Activated CD4-positive, alpha-beta T cell treated with anti-CD3 and anti-CD28 coated beads, Interleukin-2, amount 10 ng/mL, durations not matched to agents 24 days and 14 days (primary cell): ENCODE measurements around the gene MAST4. TPM values are rescaled to one million over a fixed set of nuclear protein-coding genes. Genes with fewer than 3 reads are reported as not detected.
A peak's percentile ranks its signal among the peaks of the same experiment; 100 is the strongest.

ENCODE experiments used
- DNase-seq: peaks from one replicate; pipeline ENCODE4 v3.0.0; 2022
- H3K27ac Mint-ChIP-seq: one replicate; pipeline ENCODE4 v1.8.0; 2022; ENCODE audit warnings: mild to moderate bottlenecking, mixed read lengths
- H3K27me3 Mint-ChIP-seq: one replicate; pipeline ENCODE4 v1.8.0; 2022; ENCODE audit warnings: mixed read lengths
- H3K36me3 Mint-ChIP-seq: one replicate; pipeline ENCODE4 v1.8.0; 2022; ENCODE audit warnings: low read depth, mild to moderate bottlenecking, mixed read lengths
- H3K4me1 Mint-ChIP-seq: one replicate; pipeline ENCODE4 v1.8.0; 2021; ENCODE audit warnings: mixed read lengths
- H3K4me3 Mint-ChIP-seq: one replicate; pipeline ENCODE4 v1.8.0; 2022; ENCODE audit warnings: mild to moderate bottlenecking, moderate library complexity, mixed read lengths
- H3K9me3 Mint-ChIP-seq: one replicate; pipeline ENCODE4 v1.8.0; 2021; ENCODE audit warnings: mixed read lengths
- intact Hi-C: fragments of 100-400 bp; cut with micrococcal nuclease; formaldehyde crosslinking; loops from one replicate; pipeline ENCODE4 v1.15.1; 2023
- total RNA-seq: library from RNA; stranded (reverse); gene quantifications from 2 replicates; pipeline ENCODE4 v1.2.3, GENCODE V29; 2022

MAST4 gene
- total RNA-seq, 1 donor from 2014 or later: 16.1 TPM

DNA sequence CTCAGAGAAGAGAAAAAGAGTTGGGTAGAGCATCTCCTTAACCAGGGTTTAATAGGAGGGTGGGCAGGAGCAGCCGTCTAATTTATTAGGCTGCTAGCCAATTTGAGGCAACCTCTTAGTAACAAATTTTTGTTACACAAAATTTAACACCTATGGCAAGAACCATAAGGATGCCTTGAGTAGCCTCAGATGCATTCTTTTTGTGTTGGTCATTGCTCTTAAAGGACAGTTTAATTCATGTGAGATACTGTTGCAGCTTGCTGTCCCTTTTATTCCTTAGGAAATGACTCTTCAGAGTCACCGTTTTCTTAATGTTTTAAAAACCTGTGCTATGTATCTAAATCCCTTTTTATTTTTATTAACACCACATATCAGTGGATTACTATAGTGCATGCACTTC is 255.1 kb downstream of the MAST4 start:
- no peak for DNase-seq
- intact Hi-C loops: no loop called here
- Mint-ChIP-seq H3K27me3 (no peaks in the 10 kb centered on the region), H3K9me3 (no peaks in the 10 kb centered on the region), H3K4me3 (no peak overlapping the region), H3K36me3 (peaks cover 7% of the 10 kb centered on the region), H3K27ac (no peak overlapping the region), H3K4me1 (peaks cover 28% of the 10 kb centered on the region)

GRCh38 chr5:66854416-66854815 is 258.2 kb downstream of the MAST4 start:
- Mint-ChIP-seq H3K4me1 (peaks cover 31% of the 10 kb centered on the region), H3K27ac (no peak overlapping the region), H3K9me3 (no peaks in the 10 kb centered on the region), H3K27me3 (no peaks in the 10 kb centered on the region), H3K4me3 (no peak overlapping the region), H3K36me3 (peaks cover 5% of the 10 kb centered on the region)
- DNase-seq: no peak
- intact Hi-C loops: no loop called here

- H3K27me3 Mint-ChIP-seq: peaks cover 2% of the 10 kb centered on the region
- intact Hi-C loops: loop anchor here (2.0 kb wide), 1 partner anchor 13 kb away; no protein-coding TSS in a partner anchor
- peaks cover 27% of the 10 kb centered on the region for H3K4me1 Mint-ChIP-seq
- no peak overlapping the region for H3K4me3 Mint-ChIP-seq
- no peak for DNase-seq
- peaks cover 5% of the 10 kb centered on the region for H3K36me3 Mint-ChIP-seq
- no peaks in the 10 kb centered on the region for H3K9me3 Mint-ChIP-seq
- H3K27ac Mint-ChIP-seq: no peak overlapping the region
Observed at GRCh38 chr5:66856041-66856805, 260.0 kb downstream of the MAST4 start.

GRCh38 chr5:66859526-66859925 is 263.3 kb downstream of the MAST4 start:
- peaks cover 43% of the 10 kb centered on the region for H3K4me1 Mint-ChIP-seq
- no peak for DNase-seq
- no peak overlapping the region for H3K4me3 Mint-ChIP-seq
- no peaks in the 10 kb centered on the region for H3K9me3 Mint-ChIP-seq
- intact Hi-C loops: no loop called here
- peaks cover 5% of the 10 kb centered on the region for H3K36me3 Mint-ChIP-seq
- peaks cover 4% of the 10 kb centered on the region for H3K27me3 Mint-ChIP-seq
- no peak overlapping the region for H3K27ac Mint-ChIP-seq

- no peaks in the 10 kb centered on the region for H3K9me3 Mint-ChIP-seq
- H3K4me3 Mint-ChIP-seq: no peak overlapping the region
- intact Hi-C loops: no loop called here
- DNase-seq: no peak
- no peak overlapping the region for H3K27ac Mint-ChIP-seq
- H3K36me3 Mint-ChIP-seq: peaks cover 3% of the 10 kb centered on the region
- peaks cover 4% of the 10 kb centered on the region for H3K27me3 Mint-ChIP-seq
- H3K4me1 Mint-ChIP-seq: peaks cover 41% of the 10 kb centered on the region
Observed at GRCh38 chr5:66860199-66860975, 264.2 kb downstream of the MAST4 start.

DNA sequence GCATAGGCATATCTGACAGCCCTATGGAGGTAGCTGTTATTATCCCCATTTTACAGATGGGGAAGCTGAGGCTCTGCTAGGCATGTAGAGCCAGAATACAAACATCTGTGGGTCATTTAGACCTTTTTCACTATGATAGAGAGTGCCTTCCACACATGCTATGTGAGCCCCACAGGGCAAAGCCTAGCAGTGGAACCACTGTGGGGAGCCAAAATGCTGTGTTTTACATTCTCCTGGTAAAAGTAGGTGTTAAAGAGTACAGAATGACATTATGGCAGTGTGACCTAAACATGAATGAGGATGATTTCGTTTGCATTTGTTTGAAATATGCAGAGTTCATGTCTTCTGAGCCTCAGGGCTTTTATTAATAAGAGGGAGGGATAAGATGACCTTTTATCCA is 265.2 kb downstream of the MAST4 start:
- H3K27me3 Mint-ChIP-seq: peaks cover 4% of the 10 kb centered on the region
- no peaks in the 10 kb centered on the region for H3K9me3 Mint-ChIP-seq
- no peak overlapping the region for H3K4me3 Mint-ChIP-seq
- peaks cover 35% of the 10 kb centered on the region for H3K4me1 Mint-ChIP-seq
- peaks cover 3% of the 10 kb centered on the region for H3K36me3 Mint-ChIP-seq
- H3K27ac Mint-ChIP-seq: no peak overlapping the region
- intact Hi-C loops: no loop called here
- no peak for DNase-seq

GRCh38 chr5:66862020-66862419 is 265.8 kb downstream of the MAST4 start:
- intact Hi-C loops: no loop called here
- no peak overlapping the region for H3K4me3 Mint-ChIP-seq
- H3K27me3 Mint-ChIP-seq: peaks cover 4% of the 10 kb centered on the region
- no peaks in the 10 kb centered on the region for H3K9me3 Mint-ChIP-seq
- DNase-seq: no peak
- H3K4me1 Mint-ChIP-seq: peaks cover 33% of the 10 kb centered on the region
- peaks cover 3% of the 10 kb centered on the region for H3K36me3 Mint-ChIP-seq
- no peak overlapping the region for H3K27ac Mint-ChIP-seq

GRCh38 chr5:66863243-66864170 is 267.3 kb downstream of the MAST4 start:
- peaks cover 3% of the 10 kb centered on the region for H3K36me3 Mint-ChIP-seq
- H3K4me1 Mint-ChIP-seq: peaks cover 32% of the 10 kb centered on the region
- H3K9me3 Mint-ChIP-seq: no peaks in the 10 kb centered on the region
- H3K4me3 Mint-ChIP-seq: no peak overlapping the region
- peaks cover 4% of the 10 kb centered on the region for H3K27me3 Mint-ChIP-seq
- no peak for DNase-seq
- intact Hi-C loops: loop anchor here (1.0 kb wide), 2 partner anchors 49 to 556 kb away; no protein-coding TSS in a partner anchor
- no peak overlapping the region for H3K27ac Mint-ChIP-seq

DNA sequence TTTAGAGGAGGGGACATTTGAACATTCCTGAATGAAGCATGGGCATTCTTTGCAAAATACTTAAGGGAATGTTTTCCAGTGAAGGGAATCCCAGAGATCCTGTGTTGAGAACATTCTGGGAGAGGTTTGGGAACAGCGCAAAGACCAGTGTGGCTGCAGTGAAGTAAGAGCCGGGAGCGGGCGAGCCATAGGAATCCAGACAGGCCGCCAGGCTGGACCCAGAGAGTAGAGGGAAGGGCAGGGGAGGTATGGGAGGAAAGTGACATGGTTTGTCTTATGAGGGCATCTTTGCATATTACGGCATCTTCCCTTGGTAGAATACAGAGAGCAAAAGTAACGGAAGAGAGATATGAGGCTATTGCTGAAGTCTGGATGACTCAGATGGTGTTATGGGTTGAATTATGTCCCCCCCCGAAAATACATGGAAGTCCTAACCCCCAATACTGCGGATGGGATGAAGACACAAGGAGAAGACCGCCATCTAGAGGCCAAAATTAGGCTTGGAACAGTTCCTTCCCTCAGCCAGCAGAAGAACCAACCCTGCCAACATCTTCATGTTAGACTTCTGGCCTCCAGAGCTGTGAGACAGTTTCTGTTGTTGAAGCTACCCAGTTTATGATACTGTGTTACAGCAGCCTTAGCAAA is 268.2 kb downstream of the MAST4 start:
- H3K4me3 Mint-ChIP-seq: no peak overlapping the region
- H3K9me3 Mint-ChIP-seq: no peaks in the 10 kb centered on the region
- DNase-seq: peak; percentile 79
- H3K27me3 Mint-ChIP-seq: peaks cover 6% of the 10 kb centered on the region
- peaks cover 30% of the 10 kb centered on the region for H3K4me1 Mint-ChIP-seq
- intact Hi-C loops: loop anchor here (1.0 kb wide), 2 partner anchors 50 to 557 kb away; no protein-coding TSS in a partner anchor
- H3K27ac Mint-ChIP-seq: peak overlapping the region; percentile 3
- H3K36me3 Mint-ChIP-seq: peaks cover 3% of the 10 kb centered on the region

GRCh38 chr5:66867618-66868322 is 271.6 kb downstream of the MAST4 start:
- intact Hi-C loops: no loop called here
- Mint-ChIP-seq H3K36me3 (peaks cover 4% of the 10 kb centered on the region), H3K9me3 (no peaks in the 10 kb centered on the region), H3K27me3 (peaks cover 2% of the 10 kb centered on the region), H3K4me1 (peaks cover 14% of the 10 kb centered on the region), H3K4me3 (no peak overlapping the region), H3K27ac (no peak overlapping the region)
- DNase-seq: no peak

- H3K9me3 Mint-ChIP-seq: no peaks in the 10 kb centered on the region
- H3K4me3 Mint-ChIP-seq: no peak overlapping the region
- H3K27me3 Mint-ChIP-seq: peaks cover 2% of the 10 kb centered on the region
Observed at GRCh38 chr5:66869347-66869746, 273.2 kb downstream of the MAST4 start.

DNA sequence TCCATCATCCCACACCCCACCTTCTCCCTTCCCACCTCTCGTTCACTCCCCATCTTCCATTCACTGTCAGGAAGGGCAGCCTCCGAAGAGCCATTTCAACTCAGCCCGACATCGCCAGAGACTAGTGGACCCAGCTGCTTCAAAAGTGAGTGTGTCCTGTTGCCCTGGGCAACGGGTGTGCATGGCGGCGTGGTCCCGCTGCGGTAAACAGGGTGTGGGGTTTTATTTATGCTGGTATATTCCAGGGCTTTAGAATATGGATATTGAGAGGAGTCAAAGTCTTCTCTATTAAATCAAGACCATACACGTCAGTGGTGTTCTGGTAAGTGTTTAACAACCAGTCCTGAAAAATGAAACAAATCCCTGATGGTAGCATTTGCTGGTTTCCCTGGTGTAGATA is 274.5 kb downstream of the MAST4 start:
- no peaks in the 10 kb centered on the region for H3K9me3 Mint-ChIP-seq
- H3K4me3 Mint-ChIP-seq: no peak overlapping the region
- DNase-seq: no peak
- H3K27ac Mint-ChIP-seq: no peak overlapping the region
- intact Hi-C loops: no loop called here
- peaks cover 8% of the 10 kb centered on the region for H3K4me1 Mint-ChIP-seq
- H3K27me3 Mint-ChIP-seq: peaks cover 2% of the 10 kb centered on the region
- peaks cover 4% of the 10 kb centered on the region for H3K36me3 Mint-ChIP-seq

More at GRCh38 chr5:66869347-66869746, 273.2 kb downstream of the MAST4 start:
- intact Hi-C loops: no loop called here
- DNase-seq: no peak
- Mint-ChIP-seq H3K27ac (no peak overlapping the region), H3K36me3 (peaks cover 4% of the 10 kb centered on the region), H3K4me1 (peaks cover 8% of the 10 kb centered on the region)

GRCh38 chr5:66871651-66872050 is 275.5 kb downstream of the MAST4 start:
- Mint-ChIP-seq H3K4me3 (no peak overlapping the region), H3K27ac (no peak overlapping the region), H3K4me1 (peaks cover 8% of the 10 kb centered on the region), H3K36me3 (peaks cover 6% of the 10 kb centered on the region), H3K27me3 (peaks cover 2% of the 10 kb centered on the region), H3K9me3 (no peaks in the 10 kb centered on the region)
- no peak for DNase-seq
- intact Hi-C loops: no loop called here
